ENCODE results near the gene DAAM2.

DNA sequence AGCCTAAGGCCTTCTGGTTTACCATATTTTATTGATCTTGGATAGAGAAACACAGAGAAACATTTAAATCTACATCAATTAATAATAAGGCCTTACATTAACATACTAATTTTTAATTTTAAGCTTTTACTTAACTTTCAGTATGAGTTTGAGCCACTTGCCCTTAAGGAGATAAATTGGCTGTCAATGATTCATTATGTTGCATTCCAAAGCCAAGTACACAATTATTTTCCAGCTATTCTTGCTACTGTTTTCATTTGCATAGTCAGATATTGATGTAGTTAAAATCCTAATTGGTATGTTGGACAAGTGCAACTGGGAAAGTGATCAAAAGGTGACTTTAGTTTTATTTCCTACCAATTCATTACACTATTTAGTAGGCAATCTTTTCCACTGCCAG is 83.9 kb downstream of the DAAM2 start:
- TF ChIP-seq ARNT (IDR thresholded peaks at IDR 0.05): no peak
- no peak for TF ChIP-seq SUZ12 (IDR thresholded peaks at IDR 0.05)
- TF ChIP-seq NFRKB (IDR thresholded peaks at IDR 0.05): no peak
- no peak for TF ChIP-seq BHLHE40 (IDR thresholded peaks at IDR 0.05; ENCODE audit: borderline replicate concordance)
